ENCODE measurements around the gene ETFB.
A peak's percentile ranks its signal among the peaks of the same experiment; 100 is the strongest.

The ETFB gene

DNA sequence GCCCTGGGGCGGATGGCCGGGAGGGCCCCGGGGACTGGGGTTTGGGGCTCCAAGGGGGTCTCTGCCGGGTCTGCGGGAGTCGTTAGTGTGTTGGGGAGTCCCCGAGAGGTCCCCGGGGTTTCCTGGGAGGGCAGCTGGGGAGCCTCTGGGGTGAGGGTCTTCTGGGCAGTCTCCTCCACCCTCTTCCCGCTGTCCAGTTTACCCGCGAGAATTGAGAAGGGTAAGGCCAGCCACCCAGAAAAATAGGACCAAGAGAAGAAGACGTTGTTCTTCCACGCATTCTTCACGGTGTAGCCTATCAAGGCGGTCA lies 1.0 kb upstream of the ETFB start:
- H3K27ac ChIP-seq (ENCODE audit: extremely low read depth, low read depth, low read length) = peak overlapping the region; percentile 85
- POLR2A ChIA-PET = interaction anchor here (0.7 to 2.7 kb wide), 11 partner anchors 8 to 29 kb away, joined by 3 to 37 read pairs (median 6); partner anchors contain the start of gene VSIG10L
- H3K4me3 ChIP-seq (ENCODE audit: low read depth, low read length) = peak overlapping the region; percentile 43
- H3K36me3 ChIP-seq (ENCODE audit: control insufficient read depth in 2 of 2, insufficient read depth in 1 of 2, low read length in 2 of 2) = no peaks in the 10 kb centered on the region; a peak in 1 of 3 replicates
- peaks cover 10% of the 10 kb centered on the region for H3K4me1 ChIP-seq (ENCODE audit: control insufficient read depth, insufficient read depth, low read length)
- TF ChIP-seq ZNF660 (tag by site-specific recombination; IDR thresholded peaks at IDR 0.05) = no peak
- no peak for TF ChIP-seq ZIC2 (tag by site-specific recombination; IDR thresholded peaks at IDR 0.05)
- TF ChIP-seq ZBTB20 (tag by site-specific recombination; IDR thresholded peaks at IDR 0.05) = peak; percentile 58
- TF ChIP-seq GLIS1 (tag by site-specific recombination; IDR thresholded peaks at IDR 0.05) = peak; percentile 50
- no peak for TF ChIP-seq REPIN1 (tag by site-specific recombination; IDR thresholded peaks at IDR 0.05; ENCODE audit: low read depth)
- no peaks in the 10 kb centered on the region for H3K9me3 ChIP-seq (ENCODE audit: control insufficient read depth, insufficient read depth, low read depth, low read length)
- CTCF ChIA-PET = interaction anchor here (1.0 kb wide), 1 partner anchor 28 kb away, joined by 4 read pairs; no protein-coding TSS in a partner anchor

DNA sequence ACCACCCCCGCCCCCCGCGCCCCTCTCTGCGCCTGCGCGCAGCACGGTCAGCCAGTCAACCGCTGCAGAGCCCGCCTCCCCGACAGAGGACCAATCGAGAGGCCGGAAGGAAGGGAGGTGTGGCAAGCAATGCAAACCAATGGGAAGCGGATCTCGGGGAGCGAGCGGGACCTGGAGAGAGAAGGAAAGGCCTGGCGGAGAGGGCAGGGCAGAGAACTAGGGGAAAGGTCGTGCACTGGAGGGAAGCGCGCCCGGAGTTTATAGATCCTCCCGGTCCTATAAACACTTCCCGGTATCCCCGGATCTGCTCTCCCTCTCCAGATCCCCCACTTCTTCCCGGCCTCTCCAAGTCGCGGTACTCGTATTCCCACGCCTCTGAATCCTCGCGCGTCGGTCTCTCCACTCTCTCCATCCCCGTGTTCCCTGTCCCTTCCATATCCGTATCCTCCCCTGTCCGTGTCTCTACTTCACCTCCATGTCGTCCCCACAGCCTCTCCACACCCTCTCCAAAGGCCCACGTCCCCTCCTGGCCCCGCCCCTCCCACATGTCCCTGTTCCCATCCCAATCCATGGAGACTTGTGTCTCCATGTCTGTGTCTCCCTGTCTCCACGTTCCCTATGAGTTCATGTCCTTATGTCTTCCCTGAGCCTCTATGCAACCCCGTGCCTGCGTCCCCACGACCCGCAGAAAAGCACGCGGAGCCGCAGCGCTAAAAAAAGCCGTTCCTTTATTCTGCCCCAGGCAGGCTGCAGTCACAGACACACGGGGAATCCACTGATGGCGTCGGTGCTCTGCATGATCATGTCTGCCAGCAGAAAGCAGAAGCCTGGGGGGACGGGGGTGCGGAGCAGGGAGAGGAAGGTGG lies 434 bp upstream of the ETFB start:
- Histone ChIP-seq H3K27ac (ENCODE audit: extremely low read depth, low read depth, low read length) (peak overlapping the region; percentile 85), H3K4me1 (ENCODE audit: control insufficient read depth, insufficient read depth, low read length) (peaks cover 10% of the 10 kb centered on the region)
- CTCF ChIA-PET = interaction anchor here (1.0 to 1.3 kb wide), 3 partner anchors 27 to 28 kb away, joined by 4 to 6 read pairs (median 5); no protein-coding TSS in a partner anchor
- TF ChIP-seq, protein P1, sequence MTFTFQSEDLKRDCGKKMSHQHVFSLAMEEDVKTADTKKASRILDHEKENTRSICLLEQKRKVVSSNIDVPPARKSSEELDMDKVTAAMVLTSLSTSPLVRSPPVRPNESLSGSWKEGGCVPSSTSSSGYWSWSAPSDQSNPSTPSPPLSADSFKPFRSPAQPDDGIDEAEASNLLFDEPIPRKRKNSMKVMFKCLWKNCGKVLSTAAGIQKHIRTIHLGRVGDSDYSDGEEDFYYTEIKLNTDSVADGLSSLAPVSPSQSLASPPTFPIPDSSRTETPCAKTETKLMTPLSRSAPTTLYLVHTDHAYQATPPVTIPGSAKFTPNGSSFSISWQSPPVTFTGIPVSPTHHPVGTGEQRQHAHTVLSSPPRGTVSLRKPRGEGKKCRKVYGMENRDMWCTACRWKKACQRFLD (tag by site-specific recombination; IDR thresholded peaks at IDR 0.05) = no peak
- TF ChIP-seq HOXD13 (CRISPR knock-in tag; IDR thresholded peaks at IDR 0.05; ENCODE audit: borderline replicate concordance) (no peak), ZNF184 (tag by site-specific recombination; IDR thresholded peaks at IDR 0.05) (no peak), MZF1 (tag by site-specific recombination; IDR thresholded peaks at IDR 0.05; ENCODE audit: borderline replicate concordance) (peak; percentile 84; the same call in 1 of the 2 replicates), ZNF777 (tag by site-specific recombination; IDR thresholded peaks at IDR 0.05; ENCODE audit: borderline replicate concordance) (peak; percentile 54; the same call in 1 of the 2 replicates), ZSCAN23 (tag by site-specific recombination; IDR thresholded peaks at IDR 0.05) (no peak), ZNF658 (tag by site-specific recombination; IDR thresholded peaks at IDR 0.05) (no peak)
- TF ChIP-seq, protein P2, sequence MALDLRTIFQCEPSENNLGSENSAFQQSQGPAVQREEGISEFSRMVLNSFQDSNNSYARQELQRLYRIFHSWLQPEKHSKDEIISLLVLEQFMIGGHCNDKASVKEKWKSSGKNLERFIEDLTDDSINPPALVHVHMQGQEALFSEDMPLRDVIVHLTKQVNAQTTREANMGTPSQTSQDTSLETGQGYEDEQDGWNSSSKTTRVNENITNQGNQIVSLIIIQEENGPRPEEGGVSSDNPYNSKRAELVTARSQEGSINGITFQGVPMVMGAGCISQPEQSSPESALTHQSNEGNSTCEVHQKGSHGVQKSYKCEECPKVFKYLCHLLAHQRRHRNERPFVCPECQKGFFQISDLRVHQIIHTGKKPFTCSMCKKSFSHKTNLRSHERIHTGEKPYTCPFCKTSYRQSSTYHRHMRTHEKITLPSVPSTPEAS (tag by site-specific recombination; IDR thresholded peaks at IDR 0.05) = peak; percentile 40; the same call in 1 of the 2 replicates
- TF ChIP-seq, protein P3, sequence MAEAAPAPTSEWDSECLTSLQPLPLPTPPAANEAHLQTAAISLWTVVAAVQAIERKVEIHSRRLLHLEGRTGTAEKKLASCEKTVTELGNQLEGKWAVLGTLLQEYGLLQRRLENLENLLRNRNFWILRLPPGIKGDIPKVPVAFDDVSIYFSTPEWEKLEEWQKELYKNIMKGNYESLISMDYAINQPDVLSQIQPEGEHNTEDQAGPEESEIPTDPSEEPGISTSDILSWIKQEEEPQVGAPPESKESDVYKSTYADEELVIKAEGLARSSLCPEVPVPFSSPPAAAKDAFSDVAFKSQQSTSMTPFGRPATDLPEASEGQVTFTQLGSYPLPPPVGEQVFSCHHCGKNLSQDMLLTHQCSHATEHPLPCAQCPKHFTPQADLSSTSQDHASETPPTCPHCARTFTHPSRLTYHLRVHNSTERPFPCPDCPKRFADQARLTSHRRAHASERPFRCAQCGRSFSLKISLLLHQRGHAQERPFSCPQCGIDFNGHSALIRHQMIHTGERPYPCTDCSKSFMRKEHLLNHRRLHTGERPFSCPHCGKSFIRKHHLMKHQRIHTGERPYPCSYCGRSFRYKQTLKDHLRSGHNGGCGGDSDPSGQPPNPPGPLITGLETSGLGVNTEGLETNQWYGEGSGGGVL (tag by site-specific recombination; IDR thresholded peaks at IDR 0.05) = peak; percentile 89
- TF ChIP-seq, protein P4, sequence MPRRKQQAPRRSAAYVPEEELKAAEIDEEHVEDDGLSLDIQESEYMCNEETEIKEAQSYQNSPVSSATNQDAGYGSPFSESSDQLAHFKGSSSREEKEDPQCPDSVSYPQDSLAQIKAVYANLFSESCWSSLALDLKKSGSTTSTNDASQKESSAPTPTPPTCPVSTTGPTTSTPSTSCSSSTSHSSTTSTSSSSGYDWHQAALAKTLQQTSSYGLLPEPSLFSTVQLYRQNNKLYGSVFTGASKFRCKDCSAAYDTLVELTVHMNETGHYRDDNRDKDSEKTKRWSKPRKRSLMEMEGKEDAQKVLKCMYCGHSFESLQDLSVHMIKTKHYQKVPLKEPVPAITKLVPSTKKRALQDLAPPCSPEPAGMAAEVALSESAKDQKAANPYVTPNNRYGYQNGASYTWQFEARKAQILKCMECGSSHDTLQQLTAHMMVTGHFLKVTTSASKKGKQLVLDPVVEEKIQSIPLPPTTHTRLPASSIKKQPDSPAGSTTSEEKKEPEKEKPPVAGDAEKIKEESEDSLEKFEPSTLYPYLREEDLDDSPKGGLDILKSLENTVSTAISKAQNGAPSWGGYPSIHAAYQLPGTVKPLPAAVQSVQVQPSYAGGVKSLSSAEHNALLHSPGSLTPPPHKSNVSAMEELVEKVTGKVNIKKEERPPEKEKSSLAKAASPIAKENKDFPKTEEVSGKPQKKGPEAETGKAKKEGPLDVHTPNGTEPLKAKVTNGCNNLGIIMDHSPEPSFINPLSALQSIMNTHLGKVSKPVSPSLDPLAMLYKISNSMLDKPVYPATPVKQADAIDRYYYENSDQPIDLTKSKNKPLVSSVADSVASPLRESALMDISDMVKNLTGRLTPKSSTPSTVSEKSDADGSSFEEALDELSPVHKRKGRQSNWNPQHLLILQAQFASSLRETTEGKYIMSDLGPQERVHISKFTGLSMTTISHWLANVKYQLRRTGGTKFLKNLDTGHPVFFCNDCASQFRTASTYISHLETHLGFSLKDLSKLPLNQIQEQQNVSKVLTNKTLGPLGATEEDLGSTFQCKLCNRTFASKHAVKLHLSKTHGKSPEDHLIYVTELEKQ (tag by site-specific recombination; IDR thresholded peaks at IDR 0.05; ENCODE audit: borderline replicate concordance) = no peak; the same call in 1 of the 2 replicates
- TF ChIP-seq, protein P5, sequence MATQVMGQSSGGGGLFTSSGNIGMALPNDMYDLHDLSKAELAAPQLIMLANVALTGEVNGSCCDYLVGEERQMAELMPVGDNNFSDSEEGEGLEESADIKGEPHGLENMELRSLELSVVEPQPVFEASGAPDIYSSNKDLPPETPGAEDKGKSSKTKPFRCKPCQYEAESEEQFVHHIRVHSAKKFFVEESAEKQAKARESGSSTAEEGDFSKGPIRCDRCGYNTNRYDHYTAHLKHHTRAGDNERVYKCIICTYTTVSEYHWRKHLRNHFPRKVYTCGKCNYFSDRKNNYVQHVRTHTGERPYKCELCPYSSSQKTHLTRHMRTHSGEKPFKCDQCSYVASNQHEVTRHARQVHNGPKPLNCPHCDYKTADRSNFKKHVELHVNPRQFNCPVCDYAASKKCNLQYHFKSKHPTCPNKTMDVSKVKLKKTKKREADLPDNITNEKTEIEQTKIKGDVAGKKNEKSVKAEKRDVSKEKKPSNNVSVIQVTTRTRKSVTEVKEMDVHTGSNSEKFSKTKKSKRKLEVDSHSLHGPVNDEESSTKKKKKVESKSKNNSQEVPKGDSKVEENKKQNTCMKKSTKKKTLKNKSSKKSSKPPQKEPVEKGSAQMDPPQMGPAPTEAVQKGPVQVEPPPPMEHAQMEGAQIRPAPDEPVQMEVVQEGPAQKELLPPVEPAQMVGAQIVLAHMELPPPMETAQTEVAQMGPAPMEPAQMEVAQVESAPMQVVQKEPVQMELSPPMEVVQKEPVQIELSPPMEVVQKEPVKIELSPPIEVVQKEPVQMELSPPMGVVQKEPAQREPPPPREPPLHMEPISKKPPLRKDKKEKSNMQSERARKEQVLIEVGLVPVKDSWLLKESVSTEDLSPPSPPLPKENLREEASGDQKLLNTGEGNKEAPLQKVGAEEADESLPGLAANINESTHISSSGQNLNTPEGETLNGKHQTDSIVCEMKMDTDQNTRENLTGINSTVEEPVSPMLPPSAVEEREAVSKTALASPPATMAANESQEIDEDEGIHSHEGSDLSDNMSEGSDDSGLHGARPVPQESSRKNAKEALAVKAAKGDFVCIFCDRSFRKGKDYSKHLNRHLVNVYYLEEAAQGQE (tag by site-specific recombination; IDR thresholded peaks at IDR 0.05) = peak; percentile 14; the same call in 1 of the 2 replicates
- TF ChIP-seq, protein P6, sequence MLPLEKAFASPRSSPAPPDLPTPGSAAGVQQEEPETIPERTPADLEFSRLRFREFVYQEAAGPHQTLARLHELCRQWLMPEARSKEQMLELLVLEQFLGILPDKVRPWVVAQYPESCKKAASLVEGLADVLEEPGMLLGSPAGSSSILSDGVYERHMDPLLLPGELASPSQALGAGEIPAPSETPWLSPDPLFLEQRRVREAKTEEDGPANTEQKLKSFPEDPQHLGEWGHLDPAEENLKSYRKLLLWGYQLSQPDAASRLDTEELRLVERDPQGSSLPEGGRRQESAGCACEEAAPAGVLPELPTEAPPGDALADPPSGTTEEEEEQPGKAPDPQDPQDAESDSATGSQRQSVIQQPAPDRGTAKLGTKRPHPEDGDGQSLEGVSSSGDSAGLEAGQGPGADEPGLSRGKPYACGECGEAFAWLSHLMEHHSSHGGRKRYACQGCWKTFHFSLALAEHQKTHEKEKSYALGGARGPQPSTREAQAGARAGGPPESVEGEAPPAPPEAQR (tag by site-specific recombination; IDR thresholded peaks at IDR 0.05) = no peak

More for the DNA sequence above, 434 bp upstream of the ETFB start:
- Histone ChIP-seq H3K36me3 (ENCODE audit: control insufficient read depth in 2 of 2, insufficient read depth in 1 of 2, low read length in 2 of 2) (no peaks in the 10 kb centered on the region; a peak in 1 of 3 replicates), H3K4me3 (ENCODE audit: low read depth, low read length) (peak overlapping the region; percentile 77), H3K9me3 (ENCODE audit: control insufficient read depth, insufficient read depth, low read depth, low read length) (no peaks in the 10 kb centered on the region)
- POLR2A ChIA-PET = interaction anchor here (0.9 to 2.7 kb wide), 12 partner anchors 7 to 38 kb away, joined by 3 to 37 read pairs (median 8); partner anchors contain the start of gene VSIG10L

Data from HEK293 (cell line).